Measurements from ENCODE around the gene MLST8.

MLST8 gene

DNA sequence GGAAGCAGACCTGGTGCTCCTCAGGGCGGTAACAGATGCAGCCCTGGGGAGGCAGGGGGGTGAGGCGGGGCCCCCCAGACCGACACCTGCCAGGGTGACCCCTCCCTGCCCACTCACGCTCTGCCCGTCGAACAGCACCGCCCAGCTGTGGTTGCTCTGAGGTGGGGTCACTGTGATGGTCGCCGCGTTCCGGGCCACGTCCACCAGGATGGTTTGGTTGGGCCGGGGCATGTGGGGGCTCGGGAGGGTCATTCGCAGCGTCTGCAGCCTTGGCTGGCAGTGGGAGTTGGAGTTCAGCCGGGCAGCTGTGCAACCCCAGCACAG, 4.7 kb downstream of the MLST8 start:
- no peak overlapping the region for H3K9ac ChIP-seq (ENCODE audit: low read length in 2 of 2)
- peaks cover 45% of the 10 kb centered on the region for H3K4me1 ChIP-seq (ENCODE audit: control insufficient read depth, insufficient read depth, low read length)
- peaks cover 12 to 15% of the 10 kb centered on the region in 2 donors for H3K36me3 ChIP-seq (ENCODE audit: control insufficient read depth in 2 of 2, insufficient read depth in 2 of 2, low read length in 2 of 2)

DNA sequence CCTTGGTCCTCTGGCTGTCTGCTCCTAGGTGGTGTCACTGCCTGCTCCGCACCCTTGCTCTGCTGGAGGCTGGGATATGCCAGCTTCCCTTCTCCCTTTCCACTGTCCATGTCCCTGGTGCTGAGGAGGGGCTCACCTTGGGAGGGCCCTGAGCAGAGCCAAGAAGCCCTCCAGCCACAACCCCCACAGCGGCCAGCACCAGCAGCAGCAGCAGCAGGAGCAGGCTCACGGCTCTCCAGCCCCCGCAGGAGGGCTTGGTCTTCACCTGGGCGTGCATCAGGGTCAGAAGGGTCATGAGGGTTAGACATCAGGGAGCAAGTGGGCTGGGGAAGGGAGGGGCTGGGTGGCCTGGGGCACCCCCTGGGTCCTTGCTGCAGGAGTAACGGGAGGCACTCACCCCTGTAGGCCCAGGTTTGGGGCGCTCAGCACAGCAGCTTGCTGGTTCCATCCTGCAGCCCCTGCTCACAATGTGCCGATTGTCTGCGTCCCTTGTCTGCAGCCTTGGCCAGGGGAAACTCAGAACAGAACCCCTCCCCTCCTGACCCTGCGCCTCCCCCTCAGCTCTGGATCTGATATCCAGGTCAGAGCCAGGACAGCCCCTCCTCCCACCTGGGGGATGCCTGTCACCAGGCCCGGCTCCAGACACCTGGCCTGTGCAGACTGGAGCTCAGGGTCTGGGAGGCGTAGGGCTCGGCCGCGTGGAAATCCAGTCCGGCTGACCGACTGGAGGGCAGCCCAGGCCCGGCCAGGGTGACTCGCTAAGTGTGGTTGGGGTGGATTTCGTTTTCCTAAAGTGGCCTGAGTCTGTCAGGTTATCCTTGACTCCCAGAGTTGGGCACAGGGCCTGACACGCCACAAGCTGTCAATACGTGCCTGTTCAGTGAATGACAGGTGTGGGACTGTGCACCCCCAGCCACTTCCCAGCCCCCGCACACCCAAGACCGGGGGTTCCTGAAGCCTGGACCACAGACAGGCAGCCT, 5.4 kb downstream of the MLST8 start, which contains the start of gene BRICD5:
Gene BRICD5 (minus strand): TSS at position 478 of the 980 bp plus-strand sequence. CDS start 30 bp downstream, at position 448.
- peaks cover 12 to 15% of the 10 kb centered on the region in 2 donors for H3K36me3 ChIP-seq (ENCODE audit: control insufficient read depth in 2 of 2, insufficient read depth in 2 of 2, low read length in 2 of 2)
- peaks cover 42% of the 10 kb centered on the region for H3K4me1 ChIP-seq (ENCODE audit: control insufficient read depth, insufficient read depth, low read length)
- no peak within 1 kb of the TSS for H3K27ac ChIP-seq (ENCODE audit: low read length)
- no peaks in the 10 kb centered on the region for H3K27me3 ChIP-seq (ENCODE audit: control insufficient read depth in 1 of 2, insufficient read depth in 2 of 2, low read length in 2 of 2)
- H3K4me3 ChIP-seq (ENCODE audit: low read length in 2 of 2) = no peak within 1 kb of the TSS
- H3K9me3 ChIP-seq (ENCODE audit: control insufficient read depth in 2 of 2, low read length in 2 of 2) = no peaks in the 10 kb centered on the region
- H3K9ac ChIP-seq (ENCODE audit: low read length in 2 of 2) = no peak within 1 kb of the TSS

More for the DNA sequence above, 4.7 kb downstream of the MLST8 start:
- Histone ChIP-seq H3K4me3 (ENCODE audit: low read length in 2 of 2) (no peak overlapping the region), H3K27me3 (ENCODE audit: control insufficient read depth in 1 of 2, insufficient read depth in 2 of 2, low read length in 2 of 2) (no peaks in the 10 kb centered on the region), H3K27ac (ENCODE audit: low read length) (no peak overlapping the region), H3K9me3 (ENCODE audit: control insufficient read depth in 2 of 2, low read length in 2 of 2) (no peaks in the 10 kb centered on the region)

DNA sequence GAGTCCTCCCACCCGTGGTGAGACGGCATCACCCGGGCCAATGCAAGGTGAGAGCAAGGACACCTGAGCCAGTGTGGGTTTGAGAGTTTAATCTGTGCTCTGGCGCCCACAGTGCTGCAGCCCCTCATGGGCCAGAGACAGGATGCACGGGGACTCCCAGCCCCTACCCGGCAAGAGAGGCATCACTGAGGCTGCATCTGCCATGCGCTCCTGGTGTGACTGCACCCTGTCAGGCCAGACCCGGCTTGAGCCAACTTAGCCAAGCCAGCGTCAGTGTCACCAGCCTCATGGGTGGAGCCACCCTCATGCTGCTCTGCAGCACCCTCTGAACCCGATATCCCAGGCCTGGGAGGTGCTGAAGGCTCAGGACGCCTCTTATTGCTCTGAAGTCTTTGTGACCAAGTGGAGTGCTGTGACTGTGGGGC, 6.7 kb downstream of the MLST8 start:
- Histone ChIP-seq H3K27ac (ENCODE audit: low read length) (no peak overlapping the region), H3K9ac (ENCODE audit: low read length in 2 of 2) (no peak overlapping the region), H3K9me3 (ENCODE audit: control insufficient read depth in 2 of 2, low read length in 2 of 2) (no peaks in the 10 kb centered on the region), H3K27me3 (ENCODE audit: control insufficient read depth in 1 of 2, insufficient read depth in 2 of 2, low read length in 2 of 2) (no peaks in the 10 kb centered on the region), H3K4me3 (ENCODE audit: low read length in 2 of 2) (no peak overlapping the region), H3K4me1 (ENCODE audit: control insufficient read depth, insufficient read depth, low read length) (peaks cover 31% of the 10 kb centered on the region), H3K36me3 (ENCODE audit: control insufficient read depth in 2 of 2, insufficient read depth in 2 of 2, low read length in 2 of 2) (peaks cover 12 to 15% of the 10 kb centered on the region in 2 donors)

DNA sequence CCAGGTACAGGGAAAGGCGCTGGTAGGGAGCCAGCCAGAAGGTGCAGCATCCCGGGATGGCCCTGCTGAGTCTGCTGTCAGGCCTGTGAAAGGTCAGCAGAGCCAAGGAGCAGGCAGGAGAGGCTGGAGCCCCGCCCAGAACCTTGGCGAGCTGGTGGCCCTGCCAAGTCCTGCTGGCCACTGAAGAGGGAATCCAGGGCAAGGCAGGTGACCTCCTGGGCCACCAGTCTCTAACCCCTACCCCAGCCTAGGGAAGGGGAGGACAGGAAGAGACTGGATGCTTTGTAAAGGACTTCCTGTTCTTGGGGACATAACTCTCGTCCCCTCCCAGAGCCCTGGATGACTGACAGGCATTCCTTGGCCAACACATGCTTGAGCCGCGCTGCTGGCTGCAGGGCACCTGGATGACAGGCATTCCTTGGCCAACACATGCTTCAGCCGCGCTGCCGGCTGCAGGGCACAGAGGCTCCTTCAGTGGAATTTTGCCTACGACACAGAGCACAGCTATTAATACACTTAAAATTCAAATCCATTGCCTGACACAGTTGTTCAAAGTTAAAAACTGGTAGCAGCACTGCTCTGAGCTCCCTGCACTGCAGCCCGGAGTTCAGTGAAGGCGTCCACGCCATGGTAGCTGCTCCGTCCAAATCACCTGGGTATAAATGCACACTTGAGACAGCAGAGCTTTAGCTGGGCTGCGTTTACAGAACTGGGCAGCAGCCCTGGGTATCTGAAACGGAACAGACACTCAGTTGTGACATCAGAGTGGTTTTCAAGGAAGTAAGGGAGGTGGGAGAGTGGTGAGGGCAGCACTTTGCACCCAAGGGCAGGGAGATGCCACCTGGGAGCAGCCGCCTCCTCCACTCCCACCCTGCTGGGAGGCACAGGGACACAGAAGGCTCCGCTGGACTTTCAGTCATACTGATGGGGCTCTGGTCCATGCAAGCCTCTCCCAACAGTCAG, 7.4 kb downstream of the MLST8 start:
- H3K36me3 ChIP-seq (ENCODE audit: control insufficient read depth in 2 of 2, insufficient read depth in 2 of 2, low read length in 2 of 2) = peaks cover 6 to 11% of the 10 kb centered on the region in 2 donors
- H3K27ac ChIP-seq (ENCODE audit: low read length) = no peak overlapping the region
- H3K27me3 ChIP-seq (ENCODE audit: control insufficient read depth in 1 of 2, insufficient read depth in 2 of 2, low read length in 2 of 2) = no peaks in the 10 kb centered on the region
- H3K4me1 ChIP-seq (ENCODE audit: control insufficient read depth, insufficient read depth, low read length) = peaks cover 29% of the 10 kb centered on the region
- no peaks in the 10 kb centered on the region for H3K9me3 ChIP-seq (ENCODE audit: control insufficient read depth in 2 of 2, low read length in 2 of 2)
- H3K4me3 ChIP-seq (ENCODE audit: low read length in 2 of 2) = peak overlapping the region; percentile 31 to 66
- peak overlapping the region; percentile 42 to 60 for H3K9ac ChIP-seq (ENCODE audit: low read length in 2 of 2)

DNA sequence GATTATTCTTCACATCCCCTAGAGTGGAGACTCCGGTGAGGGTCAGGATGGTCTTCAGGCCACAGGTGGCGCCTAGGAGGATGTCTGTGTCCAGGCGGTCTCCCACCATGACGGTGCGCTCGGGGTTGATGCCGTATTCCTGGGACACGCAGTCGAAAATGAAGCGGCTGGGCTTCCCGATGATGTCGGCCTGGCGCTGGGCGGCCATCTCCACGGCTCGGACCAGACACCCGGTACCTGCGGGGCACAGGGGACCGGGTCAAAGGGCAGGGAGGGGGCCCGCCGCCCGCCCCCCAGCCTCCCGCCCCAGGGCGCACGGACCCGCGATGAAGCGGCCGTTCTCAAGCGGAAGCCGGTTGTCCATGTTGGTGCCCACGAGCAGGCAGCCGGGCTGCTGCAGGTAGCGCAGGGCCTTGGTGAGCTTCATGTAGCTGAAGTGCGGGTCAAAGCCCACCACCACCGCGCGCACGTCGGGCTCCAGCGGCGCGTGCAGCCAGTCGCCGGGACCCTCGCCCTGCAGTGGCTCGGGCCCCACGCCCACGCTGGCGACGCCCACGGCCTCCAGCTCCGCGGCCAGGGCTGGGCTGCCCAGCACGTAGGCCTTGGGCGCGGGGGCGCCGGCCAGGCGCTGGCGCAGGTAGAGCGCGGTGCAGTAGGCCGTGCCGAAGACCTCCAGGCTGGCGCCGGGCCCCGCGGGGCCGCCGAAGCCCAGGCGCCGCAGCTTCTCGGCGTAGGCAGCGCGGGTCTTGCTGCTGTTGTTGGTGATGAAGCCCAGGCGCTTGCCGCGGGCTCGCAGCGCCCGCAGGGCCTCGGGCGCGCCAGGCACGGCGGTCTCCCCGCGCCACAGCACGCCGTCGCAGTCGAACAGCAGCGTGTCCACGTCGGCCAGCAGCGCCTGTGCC, 8.8 kb downstream of the MLST8 start:
- H3K27ac ChIP-seq (ENCODE audit: low read length) = peak overlapping the region; percentile 24
- peak overlapping the region; percentile 68 to 70 for H3K9ac ChIP-seq (ENCODE audit: low read length in 2 of 2)
- peak overlapping the region; percentile 69 to 80 for H3K4me3 ChIP-seq (ENCODE audit: low read length in 2 of 2)
- no peaks in the 10 kb centered on the region for H3K9me3 ChIP-seq (ENCODE audit: control insufficient read depth in 2 of 2, low read length in 2 of 2)
- H3K36me3 ChIP-seq (ENCODE audit: control insufficient read depth in 2 of 2, insufficient read depth in 2 of 2, low read length in 2 of 2) = peaks cover 0 to 4% of the 10 kb centered on the region in 2 donors
- H3K27me3 ChIP-seq (ENCODE audit: control insufficient read depth in 1 of 2, insufficient read depth in 2 of 2, low read length in 2 of 2) = no peaks in the 10 kb centered on the region
- H3K4me1 ChIP-seq (ENCODE audit: control insufficient read depth, insufficient read depth, low read length) = peaks cover 29% of the 10 kb centered on the region

DNA sequence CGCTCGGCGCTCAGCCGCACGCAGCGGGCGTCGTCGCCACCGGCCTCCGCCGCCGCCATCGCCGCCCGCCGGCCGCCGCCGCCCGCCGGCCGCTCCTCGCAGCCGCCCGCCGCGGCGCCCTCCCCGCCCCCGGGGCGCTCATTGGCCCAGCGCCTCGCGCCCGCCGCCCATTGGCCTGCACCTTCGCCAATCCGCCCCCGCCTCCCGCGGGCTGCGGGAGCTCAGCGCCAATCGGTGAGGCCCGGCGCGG, 9.4 kb downstream of the MLST8 start, which contains the start of gene PGP:
Gene PGP (minus strand): TSS at position 122 of the 250 bp plus-strand sequence. CDS start 63 bp downstream, at position 59.
- H3K27me3 ChIP-seq (ENCODE audit: control insufficient read depth in 1 of 2, insufficient read depth in 2 of 2, low read length in 2 of 2) = no peaks in the 10 kb centered on the region
- H3K9me3 ChIP-seq (ENCODE audit: control insufficient read depth in 2 of 2, low read length in 2 of 2) = no peaks in the 10 kb centered on the region
- H3K4me1 ChIP-seq (ENCODE audit: control insufficient read depth, insufficient read depth, low read length) = peaks cover 29% of the 10 kb centered on the region
- peak within 1 kb of the TSS; percentile 74 to 80 for H3K9ac ChIP-seq (ENCODE audit: low read length in 2 of 2)
- H3K36me3 ChIP-seq (ENCODE audit: control insufficient read depth in 2 of 2, insufficient read depth in 2 of 2, low read length in 2 of 2) = peaks cover 0 to 3% of the 10 kb centered on the region in 2 donors
- peak within 1 kb of the TSS; percentile 77 to 81 for H3K4me3 ChIP-seq (ENCODE audit: low read length in 2 of 2)
- peak within 1 kb of the TSS; percentile 88 for H3K27ac ChIP-seq (ENCODE audit: low read length)

DNA sequence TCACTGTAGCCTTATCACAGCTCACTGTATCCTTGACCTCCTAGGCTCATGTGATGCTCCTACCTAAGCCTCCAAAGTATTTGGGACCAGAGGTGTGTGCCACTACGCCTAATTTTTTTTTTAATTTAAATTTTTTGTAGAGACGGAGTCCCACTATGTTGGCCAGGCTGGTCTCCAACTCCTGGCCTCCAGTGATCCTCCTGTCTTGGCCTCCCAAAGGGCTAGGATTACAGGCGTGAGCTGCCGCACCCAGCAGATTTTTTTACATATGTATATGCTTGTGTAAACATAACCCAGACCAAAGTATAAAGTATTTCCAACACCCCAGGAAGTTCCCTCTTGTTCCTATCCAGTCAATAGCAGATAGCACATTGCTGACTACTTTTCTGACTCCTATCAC, 11.1 kb downstream of the MLST8 start:
- H3K27ac ChIP-seq (ENCODE audit: low read length) = no peak overlapping the region
- H3K36me3 ChIP-seq (ENCODE audit: control insufficient read depth in 2 of 2, insufficient read depth in 2 of 2, low read length in 2 of 2) = peaks cover 0 to 3% of the 10 kb centered on the region in 2 donors
- H3K4me3 ChIP-seq (ENCODE audit: low read length in 2 of 2) = no peak overlapping the region
- no peak overlapping the region for H3K9ac ChIP-seq (ENCODE audit: low read length in 2 of 2)
- no peaks in the 10 kb centered on the region for H3K27me3 ChIP-seq (ENCODE audit: control insufficient read depth in 1 of 2, insufficient read depth in 2 of 2, low read length in 2 of 2)
- H3K4me1 ChIP-seq (ENCODE audit: control insufficient read depth, insufficient read depth, low read length) = peaks cover 25% of the 10 kb centered on the region
- H3K9me3 ChIP-seq (ENCODE audit: control insufficient read depth in 2 of 2, low read length in 2 of 2) = no peaks in the 10 kb centered on the region

DNA sequence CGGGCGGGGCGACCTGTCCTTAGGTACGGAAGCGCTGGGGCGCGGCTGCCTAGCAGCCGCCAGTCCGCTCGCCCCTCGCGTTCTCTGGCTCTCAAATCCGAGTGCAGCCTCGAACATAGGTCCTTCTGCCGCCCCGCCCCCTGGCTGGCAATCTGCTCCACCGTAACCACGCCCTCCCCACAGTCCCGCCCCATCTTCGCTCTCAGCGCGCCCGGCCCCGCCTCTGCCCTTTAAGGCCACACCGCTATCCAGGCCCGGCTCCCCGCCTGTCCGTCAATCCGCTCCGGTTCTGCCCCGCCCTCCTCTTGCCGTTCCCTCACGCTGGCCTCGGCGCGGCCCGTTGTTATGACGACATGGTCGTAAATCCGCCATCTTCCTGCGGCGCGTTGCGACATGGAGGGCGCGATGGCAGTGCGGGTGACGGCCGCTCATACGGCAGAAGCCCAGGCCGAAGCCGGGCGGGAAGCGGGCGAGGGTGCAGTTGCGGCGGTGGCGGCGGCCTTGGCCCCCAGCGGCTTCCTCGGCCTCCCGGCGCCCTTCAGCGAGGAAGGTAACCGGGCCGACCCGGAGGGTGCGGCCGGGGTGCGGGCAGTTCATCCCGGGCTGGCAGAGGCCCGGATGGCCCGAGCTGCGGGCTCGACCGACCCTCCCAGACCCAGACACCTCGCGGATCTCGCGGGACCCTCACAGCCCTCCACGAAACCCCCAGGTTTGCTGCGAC, 18.1 kb downstream of the MLST8 start, which contains the start of gene E4F1:
Gene E4F1 (plus strand): TSS at position 371 of the 721 bp plus-strand sequence. CDS start 23 bp downstream, at position 394.
- Histone ChIP-seq H3K27ac (ENCODE audit: low read length) (peak within 1 kb of the TSS; percentile 55), H3K4me1 (ENCODE audit: control insufficient read depth, insufficient read depth, low read length) (peaks cover 23% of the 10 kb centered on the region), H3K36me3 (ENCODE audit: control insufficient read depth in 2 of 2, insufficient read depth in 2 of 2, low read length in 2 of 2) (peaks cover 4 to 5% of the 10 kb centered on the region in 2 donors), H3K4me3 (ENCODE audit: low read length in 2 of 2) (peak within 1 kb of the TSS; percentile 85 to 88), H3K27me3 (ENCODE audit: control insufficient read depth in 1 of 2, insufficient read depth in 2 of 2, low read length in 2 of 2) (no peaks in the 10 kb centered on the region), H3K9ac (ENCODE audit: low read length in 2 of 2) (peak within 1 kb of the TSS; percentile 83 to 87), H3K9me3 (ENCODE audit: control insufficient read depth in 2 of 2, low read length in 2 of 2) (no peaks in the 10 kb centered on the region)

DNA sequence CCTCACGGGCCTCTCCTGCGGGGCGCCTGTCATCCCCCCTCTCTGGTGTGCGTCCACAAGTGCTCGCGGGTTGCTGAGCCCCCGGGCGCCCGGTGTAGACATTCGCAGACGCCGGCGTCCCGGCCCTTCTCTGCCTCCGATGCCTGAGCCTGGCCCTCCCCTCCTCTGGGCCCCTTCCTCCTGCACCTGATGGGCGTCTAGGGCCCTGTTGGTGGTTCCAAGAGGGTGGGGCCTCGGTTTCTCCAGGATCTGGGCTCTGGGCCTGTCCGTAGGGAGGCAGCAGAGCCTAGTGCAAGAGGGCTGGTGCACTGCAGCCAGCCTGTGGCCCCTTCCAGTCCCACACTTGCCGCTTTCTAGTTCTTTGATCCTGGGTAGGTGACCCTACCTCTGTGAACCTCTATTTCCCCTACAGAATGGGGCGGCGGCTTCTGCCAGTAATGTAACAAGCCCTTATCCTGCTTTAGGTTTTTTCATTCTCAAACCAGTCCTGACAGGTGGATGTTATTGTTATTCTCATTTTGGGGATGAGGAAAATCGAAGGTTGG, 18.8 kb downstream of the MLST8 start:
- Histone ChIP-seq H3K9me3 (ENCODE audit: control insufficient read depth in 2 of 2, low read length in 2 of 2) (no peaks in the 10 kb centered on the region), H3K36me3 (ENCODE audit: control insufficient read depth in 2 of 2, insufficient read depth in 2 of 2, low read length in 2 of 2) (peaks cover 9 to 10% of the 10 kb centered on the region in 2 donors), H3K27me3 (ENCODE audit: control insufficient read depth in 1 of 2, insufficient read depth in 2 of 2, low read length in 2 of 2) (no peaks in the 10 kb centered on the region), H3K27ac (ENCODE audit: low read length) (peak overlapping the region; percentile 55), H3K9ac (ENCODE audit: low read length in 2 of 2) (peak overlapping the region; percentile 83 to 87), H3K4me3 (ENCODE audit: low read length in 2 of 2) (peak overlapping the region; percentile 85 to 88), H3K4me1 (ENCODE audit: control insufficient read depth, insufficient read depth, low read length) (peaks cover 24% of the 10 kb centered on the region)
